Tibial nerve (tissue), 4 donors: ENCODE results near the gene PRAMEF5. TPM values are rescaled to one million over a fixed set of nuclear protein-coding genes. Genes with fewer than 3 reads are reported as not detected.
"Not testable (repeated sequence)": the region's sequence is repeated elsewhere in the genome, so short reads cannot be mapped to it uniquely, and the experiment has no call there.

Experiments used
- DNase-seq, 2 donors: peaks; one replicate each; pipeline ENCODE4 v3.0.0-alpha.2; 2019; ENCODE audit warnings: low spot score in 2 of 2
- H3K27ac ChIP-seq, 4 donors: fragments of 200-600 bp; sonication (generic) in 3 of 4; one replicate each; pipeline ENCODE4 v1.5.1; 2017 to 2019; ENCODE audit warnings: mild to moderate bottlenecking in 1 of 4
- H3K27me3 ChIP-seq, 2 donors: fragments of 200-600 bp; sonication (generic) in 1 of 2; one replicate each; pipeline versions ENCODE4 v1.5.1 to v1.6.0; 2017 to 2019
- H3K36me3 ChIP-seq, 3 donors: fragments of 200-600 bp; sonication (generic); one replicate each; pipeline ENCODE4 v1.5.1; 2018 to 2019
- H3K4me1 ChIP-seq, 4 donors: fragments of 200-600 bp; sonication (generic) in 3 of 4; one replicate each; pipeline ENCODE4 v1.5.1; 2017 to 2019
- H3K4me3 ChIP-seq, 4 donors: fragments of 200-600 bp; sonication (generic) in 3 of 4; one replicate each; pipeline ENCODE4 v1.5.1; 2017 to 2019; ENCODE audit warnings: mild to moderate bottlenecking in 1 of 4, moderate library complexity in 1 of 4
- H3K9me3 ChIP-seq, 4 donors: fragments of 200-600 bp; sonication (generic) in 3 of 4; one replicate each; pipeline ENCODE4 v1.5.1; 2017 to 2019
- WGBS, 2 donors: methylation state at CpG; one replicate each; pipeline ENCODE4 v1.1.5; 2018; 5-methylcytosine and 5-hydroxymethylcytosine counted together
- small RNA-seq: library from RNA; depleted of rRNA; stranded (forward); fragments of <200 nt; gene quantifications from one replicate; pipeline ENCODE3, GENCODE V24; 2016
- total RNA-seq, 4 donors: library from RNA; depleted of rRNA; stranded (reverse); fragments of >200 nt; gene quantifications; one replicate each; pipeline ENCODE4 v1.1.0, GENCODE V29; 2016

Gene PRAMEF5
- total RNA-seq, 4 donors from 2014 or later: not detected

- H3K4me3 ChIP-seq, DNase-seq, H3K27me3 ChIP-seq, H3K4me1 ChIP-seq, H3K27ac ChIP-seq, H3K9me3 ChIP-seq, H3K36me3 ChIP-seq: not testable (repeated sequence)
- 96% methylated on average over 2 of the region's 5 CpGs; no CpG with 5 or more reads in 1 of the 2 donors for WGBS, 2 donors
These were observed 43.4 kb downstream of the PRAMEF5 start for GRCh38 chr1:13297216-13297931.

GRCh38 chr1:13298699-13299098 lies 44.7 kb downstream of the PRAMEF5 start:
- not testable (repeated sequence) for H3K36me3 ChIP-seq, H3K27ac ChIP-seq, H3K27me3 ChIP-seq, H3K4me3 ChIP-seq, DNase-seq, H3K4me1 ChIP-seq, H3K9me3 ChIP-seq
- 92% methylated on average over 2 of the region's 27 CpGs; no CpG with 5 or more reads in 1 of the 2 donors for WGBS, 2 donors

- not testable (repeated sequence) for H3K36me3 ChIP-seq, DNase-seq, H3K4me3 ChIP-seq, H3K9me3 ChIP-seq, H3K4me1 ChIP-seq, H3K27ac ChIP-seq, H3K27me3 ChIP-seq
These were observed 48.2 kb downstream of the PRAMEF5 start for GRCh38 chr1:13302197-13302596.

- DNase-seq, H3K27ac ChIP-seq, H3K36me3 ChIP-seq, H3K4me1 ChIP-seq, H3K4me3 ChIP-seq, H3K9me3 ChIP-seq, H3K27me3 ChIP-seq: not testable (repeated sequence)
- no CpG with 5 or more reads among the region's 1 CpG for WGBS, 2 donors
These were observed 49.2 kb downstream of the PRAMEF5 start, which contains the start of gene PRAMEF33 for GRCh38 chr1:13303239-13303638. Gene PRAMEF33 (plus strand): TSS chr1:13303539. CDS start chr1:13305955, 2,416 bp downstream.

Small RNA genes within 50 kb of the gene (small RNA-seq; reads per million reads assigned to genes)
- gene RNU6-771P: not detected

Other genes with a start within 250 kb of the PRAMEF5 start
- not detected for gene PRAMEF27, start 197.6 kb upstream of the PRAMEF5 start, total RNA-seq
- gene HNRNPCL3, start 193.4 kb upstream of the PRAMEF5 start, total RNA-seq: not detected
- not detected for gene PRAMEF25, start 183.4 kb upstream of the PRAMEF5 start, total RNA-seq
- not detected for gene HNRNPCL2, start 137.3 kb upstream of the PRAMEF5 start, total RNA-seq
- gene PRAMEF26, start 98.2 kb upstream of the PRAMEF5 start, total RNA-seq: not detected
- not detected for gene HNRNPCL4, start 88.6 kb upstream of the PRAMEF5 start, total RNA-seq
- not detected for gene PRAMEF9, start 82.3 kb upstream of the PRAMEF5 start, total RNA-seq
- not detected for gene PRAMEF13, start 52.8 kb upstream of the PRAMEF5 start, total RNA-seq
- not detected for gene PRAMEF18, start 28.0 kb upstream of the PRAMEF5 start, total RNA-seq
- gene PRAMEF8, start 30.9 kb downstream of the PRAMEF5 start, total RNA-seq: not detected
- not detected for gene PRAMEF33, start 49.3 kb downstream of the PRAMEF5 start, total RNA-seq
- not detected for gene PRAMEF15, start 61.4 kb downstream of the PRAMEF5 start, total RNA-seq
- gene PRAMEF14, start 92.9 kb downstream of the PRAMEF5 start, total RNA-seq: not detected
- not detected for gene PRAMEF19, start 117.7 kb downstream of the PRAMEF5 start, total RNA-seq
- not detected for gene PRAMEF17, start 135.4 kb downstream of the PRAMEF5 start, total RNA-seq
- not detected for gene PRAMEF20, start 156.3 kb downstream of the PRAMEF5 start, total RNA-seq